OCI-LY7 (cell line): ENCODE measurements around the gene FAM241A.

Experiments
- CTCF ChIP-seq: fragments of 200-600 bp; sonication (generic); conservative IDR thresholded peaks from 2 replicates; pipeline ENCODE4 v1.5.1; 2014; ENCODE audit warnings: mild to moderate bottlenecking, antibody characterized with exemption, low read length, moderate library complexity, mixed read lengths
- EZH2phosphoT487 ChIP-seq: fragments of 200-600 bp; sonication (generic); IDR thresholded peaks from 2 replicates; pipeline ENCODE4 v1.6.1; 2018; ENCODE audit warnings: low read depth, borderline replicate concordance, mild to moderate bottlenecking, mixed run types, antibody characterized with exemption, low read length, moderate library complexity, mixed read lengths

GRCh38 chr4:112185334-112185733 is 40.1 kb downstream of the FAM241A start:
- no peak for TF ChIP-seq EZH2phosphoT487
- no peak for TF ChIP-seq CTCF
